HG03108 (cell line): ENCODE results near the gene NNT.
"Not testable (repeated sequence)": the region's sequence is repeated elsewhere in the genome, so short reads cannot be mapped to it uniquely, and the experiment has no call there.

ENCODE experiments used
- ATAC-seq: cut with Tn5 transposase; IDR thresholded peaks from one replicate; pipeline ENCODE4 v1.9.1; 2021; ENCODE audit warnings: moderate library complexity; ENCODE audit not compliant: unreplicated experiment

Gene NNT

GRCh38 chr5:43702293-43702692 is 99.3 kb downstream of the NNT start:
- no peak for ATAC-seq

- no peak for ATAC-seq
Measured at GRCh38 chr5:43702815-43703214, 99.8 kb downstream of the NNT start.

GRCh38 chr5:43704243-43704642 is 101.3 kb downstream of the NNT start:
- no peak for ATAC-seq

- ATAC-seq, result not testable (repeated sequence)
Measured at GRCh38 chr5:43706576-43706975, 103.6 kb downstream of the NNT start.

GRCh38 chr5:43711496-43711895 is 108.5 kb downstream of the NNT start:
- no peak for ATAC-seq

GRCh38 chr5:43712081-43712480 is 109.1 kb downstream of the NNT start:
- ATAC-seq, result no peak

GRCh38 chr5:43719783-43720182 is 116.8 kb downstream of the NNT start:
- ATAC-seq, result not testable (repeated sequence)

- no peak for ATAC-seq
Measured at GRCh38 chr5:43728581-43728980, 125.6 kb downstream of the NNT start.

GRCh38 chr5:43729846-43730478 is 127.0 kb downstream of the NNT start:
- no peak for ATAC-seq

GRCh38 chr5:43730832-43731342 is 127.9 kb downstream of the NNT start:
- no peak for ATAC-seq

- no peak for ATAC-seq
Measured at GRCh38 chr5:43731573-43731972, 128.6 kb downstream of the NNT start.

- not testable (repeated sequence) for ATAC-seq
Measured at GRCh38 chr5:43745923-43746548, 143.1 kb downstream of the NNT start.

GRCh38 chr5:43750809-43751208 is 147.8 kb downstream of the NNT start:
- ATAC-seq, result no peak

- no peak for ATAC-seq
Measured at GRCh38 chr5:43753069-43753468, 150.1 kb downstream of the NNT start.
